Activated T-cell treated with anti-CD3 and anti-CD28 coated beads, Interleukin-2, amount 50 U/mL, for 4 hours (primary cell): ENCODE measurements around the gene MLYCD. TPM values are rescaled to one million over a fixed set of nuclear protein-coding genes. Genes with fewer than 3 reads are reported as not detected.
"Not testable (repeated sequence)": the region's sequence is repeated elsewhere in the genome, so short reads cannot be mapped to it uniquely, and the experiment has no call there.

ENCODE experiments used
- ATAC-seq, 2 donors: fragments of 200-7000 bp; cut with Tn5 transposase; one replicate each; pipeline ENCODE4 v1.10.0; 2021
- DNase-seq: peaks from one replicate; pipeline ENCODE4 v3.0.0-alpha.2; 2020
- H3K27me3 Mint-ChIP-seq: one replicate; pipeline ENCODE4 v1.8.0; 2021; ENCODE audit warnings: low read depth, mixed read lengths
- H3K36me3 Mint-ChIP-seq: one replicate; pipeline ENCODE4 v1.8.0; 2022; ENCODE audit warnings: mixed read lengths; ENCODE audit not compliant: insufficient read depth
- H3K4me1 Mint-ChIP-seq: one replicate; pipeline ENCODE4 v1.8.0; 2021; ENCODE audit warnings: low read depth, mixed read lengths
- H3K4me3 Mint-ChIP-seq: one replicate; pipeline ENCODE4 v1.8.0; 2021; ENCODE audit warnings: mild to moderate bottlenecking, moderate library complexity, mixed read lengths
- H3K9me3 Mint-ChIP-seq: one replicate; pipeline ENCODE4 v1.8.0; 2021; ENCODE audit warnings: mixed read lengths
- total RNA-seq, 3 donors: library from RNA; stranded (reverse); gene quantifications; one replicate each; pipeline ENCODE4 v1.2.1, GENCODE V29; 2021

Gene MLYCD
- total RNA-seq, 3 donors from 2014 or later, result 1.8 to 2.1 (median 1.9) TPM

- ATAC-seq, result no peak
- Mint-ChIP-seq H3K4me1 (no peaks in the 10 kb centered on the region), H3K4me3 (no peak overlapping the region), H3K36me3 (no peaks in the 10 kb centered on the region), H3K27me3 (no peaks in the 10 kb centered on the region), H3K9me3 (no peaks in the 10 kb centered on the region)
- no peak for DNase-seq
These were observed 47.4 kb downstream of the MLYCD start for GRCh38 chr16:83946154-83946780.

- Mint-ChIP-seq H3K4me1 (no peaks in the 10 kb centered on the region), H3K36me3 (no peaks in the 10 kb centered on the region), H3K4me3 (no peak overlapping the region), H3K27me3 (no peaks in the 10 kb centered on the region), H3K9me3 (no peaks in the 10 kb centered on the region)
- no peak for ATAC-seq
- no peak for DNase-seq
These were observed 48.1 kb downstream of the MLYCD start for GRCh38 chr16:83946781-83947566.

GRCh38 chr16:83947642-83948234 is 48.8 kb downstream of the MLYCD start:
- Mint-ChIP-seq H3K4me3 (no peak overlapping the region), H3K36me3 (no peaks in the 10 kb centered on the region), H3K9me3 (no peaks in the 10 kb centered on the region)

GRCh38 chr16:83948914-83949723 is 50.2 kb downstream of the MLYCD start:
- peaks cover 2% of the 10 kb centered on the region for H3K4me1 Mint-ChIP-seq
- DNase-seq (no peak), ATAC-seq (no peak)

More at GRCh38 chr16:83947642-83948234, 48.8 kb downstream of the MLYCD start:
- Mint-ChIP-seq H3K4me1 (no peaks in the 10 kb centered on the region), H3K27me3 (peaks cover 3% of the 10 kb centered on the region)
- ATAC-seq (no peak), DNase-seq (no peak)

GRCh38 chr16:83949724-83950001 is 50.7 kb downstream of the MLYCD start:
- no peak overlapping the region for H3K4me3 Mint-ChIP-seq
- no peak for ATAC-seq
- H3K27me3 Mint-ChIP-seq, result peaks cover 14% of the 10 kb centered on the region
- H3K4me1 Mint-ChIP-seq, result peaks cover 2% of the 10 kb centered on the region
- no peaks in the 10 kb centered on the region for H3K9me3 Mint-ChIP-seq
- no peak for DNase-seq
- H3K36me3 Mint-ChIP-seq, result no peaks in the 10 kb centered on the region

More at GRCh38 chr16:83948914-83949723, 50.2 kb downstream of the MLYCD start:
- Mint-ChIP-seq H3K9me3 (no peaks in the 10 kb centered on the region), H3K36me3 (no peaks in the 10 kb centered on the region), H3K27me3 (peaks cover 9% of the 10 kb centered on the region), H3K4me3 (no peak overlapping the region)

- not testable (repeated sequence) for ATAC-seq, H3K4me1 Mint-ChIP-seq, H3K9me3 Mint-ChIP-seq, H3K4me3 Mint-ChIP-seq, DNase-seq, H3K36me3 Mint-ChIP-seq
- H3K27me3 Mint-ChIP-seq, result peaks cover 24% of the 10 kb centered on the region
These were observed 52.0 kb downstream of the MLYCD start for GRCh38 chr16:83950862-83951399.

GRCh38 chr16:83951544-83951943 is 52.6 kb downstream of the MLYCD start:
- Mint-ChIP-seq H3K27me3 (peaks cover 26% of the 10 kb centered on the region), H3K4me3 (no peak overlapping the region), H3K4me1 (peaks cover 2% of the 10 kb centered on the region), H3K36me3 (no peaks in the 10 kb centered on the region), H3K9me3 (no peaks in the 10 kb centered on the region)
- DNase-seq, result no peak
- no peak for ATAC-seq

GRCh38 chr16:83952587-83952939 is 53.6 kb downstream of the MLYCD start:
- ATAC-seq (no peak), DNase-seq (no peak)
- H3K36me3 Mint-ChIP-seq, result no peaks in the 10 kb centered on the region
- H3K4me1 Mint-ChIP-seq, result peaks cover 2% of the 10 kb centered on the region
- peaks cover 29% of the 10 kb centered on the region for H3K27me3 Mint-ChIP-seq
- H3K9me3 Mint-ChIP-seq, result no peaks in the 10 kb centered on the region
- H3K4me3 Mint-ChIP-seq, result peak overlapping the region; percentile 58

- ATAC-seq (peak; percentile 93 to 94), DNase-seq (peak; percentile 54)
- Mint-ChIP-seq H3K4me1 (peaks cover 2% of the 10 kb centered on the region), H3K9me3 (no peaks in the 10 kb centered on the region), H3K27me3 (peaks cover 29% of the 10 kb centered on the region), H3K4me3 (peak within 1 kb of the TSS; percentile 63), H3K36me3 (no peaks in the 10 kb centered on the region)
These were observed 54.3 kb downstream of the MLYCD start, which contains the start of gene OSGIN1 for GRCh38 chr16:83952940-83953795. TSS of gene OSGIN1 (plus strand) at chr16:83953240. CDS start at chr16:83957672, 4,432 bp downstream.

GRCh38 chr16:83953796-83954576 is 55.1 kb downstream of the MLYCD start:
- ATAC-seq, result peak in 1 of 2 donors; percentile 44

GRCh38 chr16:83954577-83955016 is 55.7 kb downstream of the MLYCD start:
- H3K4me1 Mint-ChIP-seq, result peaks cover 2% of the 10 kb centered on the region
- no peaks in the 10 kb centered on the region for H3K36me3 Mint-ChIP-seq

More at GRCh38 chr16:83953796-83954576, 55.1 kb downstream of the MLYCD start:
- DNase-seq, result no peak
- H3K4me1 Mint-ChIP-seq, result peaks cover 2% of the 10 kb centered on the region
- H3K27me3 Mint-ChIP-seq, result peaks cover 29% of the 10 kb centered on the region
- peak overlapping the region; percentile 63 for H3K4me3 Mint-ChIP-seq
- no peaks in the 10 kb centered on the region for H3K9me3 Mint-ChIP-seq
- no peaks in the 10 kb centered on the region for H3K36me3 Mint-ChIP-seq

GRCh38 chr16:83955218-83956130 is 56.6 kb downstream of the MLYCD start:
- DNase-seq (no peak), ATAC-seq (no peak)
- Mint-ChIP-seq H3K9me3 (no peaks in the 10 kb centered on the region), H3K36me3 (no peaks in the 10 kb centered on the region), H3K4me1 (peaks cover 2% of the 10 kb centered on the region), H3K4me3 (no peak overlapping the region), H3K27me3 (peaks cover 29% of the 10 kb centered on the region)

More at GRCh38 chr16:83954577-83955016, 55.7 kb downstream of the MLYCD start:
- Mint-ChIP-seq H3K9me3 (no peaks in the 10 kb centered on the region), H3K27me3 (peaks cover 29% of the 10 kb centered on the region), H3K4me3 (no peak overlapping the region)
- no peak for DNase-seq
- ATAC-seq, result no peak
